GM23248 (cell line): ENCODE results near the gene BCL7A.

Experiments used
- EZH2 ChIP-seq: fragments of 200-600 bp; sonication (generic); IDR thresholded peaks from 2 replicates; pipeline ENCODE4 v1.6.1; 2018; ENCODE audit warnings: antibody characterized with exemption, mild to moderate bottlenecking; ENCODE audit not compliant: insufficient read depth, poor library complexity, severe bottlenecking
- EZH2phosphoT487 ChIP-seq: fragments of 200-600 bp; sonication (generic); IDR thresholded peaks from 2 replicates; pipeline ENCODE4 v1.6.1; 2018; ENCODE audit warnings: antibody characterized with exemption, moderate library complexity, mild to moderate bottlenecking, low read depth; ENCODE audit not compliant: insufficient read depth

- TF ChIP-seq EZH2phosphoT487 (no peak), EZH2 (no peak)
These were observed 45.9 kb downstream of the BCL7A start for GRCh38 chr12:122067548-122067947.
